HG02981 (cell line): ENCODE results near the gene EXT2.

ENCODE experiments used
- ATAC-seq: cut with Tn5 transposase; IDR thresholded peaks from one replicate; pipeline ENCODE4 v1.9.1; 2021; ENCODE audit warnings: mild to moderate bottlenecking, moderate library complexity; ENCODE audit not compliant: unreplicated experiment

Gene EXT2

GRCh38 chr11:44235765-44236201, 140.3 kb downstream of the EXT2 start:
- ATAC-seq = no peak

GRCh38 chr11:44236296-44236695, 140.8 kb downstream of the EXT2 start:
- no peak for ATAC-seq

- no peak for ATAC-seq
Observed at GRCh38 chr11:44237156-44237555, 141.7 kb downstream of the EXT2 start.

GRCh38 chr11:44241851-44242250, 146.4 kb downstream of the EXT2 start:
- ATAC-seq = no peak

GRCh38 chr11:44243086-44243485, 147.6 kb downstream of the EXT2 start:
- no peak for ATAC-seq

GRCh38 chr11:44243595-44244343, 148.3 kb downstream of the EXT2 start:
- ATAC-seq = no peak

- ATAC-seq = no peak
Observed at GRCh38 chr11:44244639-44245310, 149.3 kb downstream of the EXT2 start.

GRCh38 chr11:44246726-44247125, 151.2 kb downstream of the EXT2 start:
- ATAC-seq = no peak

GRCh38 chr11:44247508-44247907, 152.0 kb downstream of the EXT2 start:
- no peak for ATAC-seq

- ATAC-seq = no peak
Observed at GRCh38 chr11:44248109-44248508, 152.6 kb downstream of the EXT2 start.

- no peak for ATAC-seq
Observed at GRCh38 chr11:44250421-44250820, 154.9 kb downstream of the EXT2 start.

- ATAC-seq = no peak
Observed at GRCh38 chr11:44252999-44253602, 157.6 kb downstream of the EXT2 start.

GRCh38 chr11:44255406-44256071, 160.1 kb downstream of the EXT2 start:
- no peak for ATAC-seq

GRCh38 chr11:44256673-44257291, 161.3 kb downstream of the EXT2 start:
- no peak for ATAC-seq

- ATAC-seq = no peak
Observed at GRCh38 chr11:44257338-44258189, 162.1 kb downstream of the EXT2 start.

- no peak for ATAC-seq
Observed at GRCh38 chr11:44258190-44258489, 162.7 kb downstream of the EXT2 start.

GRCh38 chr11:44258839-44259420, 163.5 kb downstream of the EXT2 start:
- no peak for ATAC-seq

GRCh38 chr11:44260081-44260480, 164.6 kb downstream of the EXT2 start:
- ATAC-seq = no peak

- no peak for ATAC-seq
Observed at GRCh38 chr11:44261800-44262591, 166.5 kb downstream of the EXT2 start.
